SK-N-SH treated with all-trans-retinoic acid at 6 μM for 48 hours (cell line): ENCODE data around the gene UBL4B.

Experiments
- ATAC-seq: fragments of 200-7000 bp; cut with Tn5 transposase; 3 replicates; pipeline ENCODE4 v1.9.1; 2020; ENCODE audit warnings: mild to moderate bottlenecking, moderate library complexity
- ARNTL ChIP-seq: fragments of 450-650 bp; formaldehyde crosslinking; IDR thresholded peaks from 2 replicates; pipeline ENCODE4 v1.5.0; 2020; ENCODE audit warnings: low read depth, mild to moderate bottlenecking, moderate library complexity, borderline replicate concordance
- BACH2 ChIP-seq: fragments of 250-450 bp; sonication (Bioruptor Pico); IDR thresholded peaks from 2 replicates; pipeline ENCODE4 v1.9.0; 2021; ENCODE audit warnings: mild to moderate bottlenecking, borderline replicate concordance
- CSDC2 ChIP-seq: fragments of 250-450 bp; sonication (Bioruptor Pico); IDR thresholded peaks from 2 replicates; pipeline ENCODE4 v1.5.0; 2020; ENCODE audit warnings: mild to moderate bottlenecking, moderate library complexity
- GLIS3 ChIP-seq: fragments of 250-450 bp; sonication (Bioruptor Pico); IDR thresholded peaks from 2 replicates; pipeline ENCODE4 v1.5.0; 2020; ENCODE audit warnings: mild to moderate bottlenecking, moderate library complexity
- ISL1 ChIP-seq: fragments of 250-450 bp; sonication (Bioruptor Pico); IDR thresholded peaks from 2 replicates; pipeline ENCODE4 v2.1.2; 2022; ENCODE audit warnings: mild to moderate bottlenecking, moderate library complexity
- OSR1 ChIP-seq: fragments of 250-450 bp; sonication (Bioruptor Pico); IDR thresholded peaks from 2 replicates; pipeline ENCODE4 v1.8.0; 2022; ENCODE audit warnings: moderate library complexity, mild to moderate bottlenecking, inconsistent platforms
- PPARA ChIP-seq: fragments of 250-450 bp; sonication (Bioruptor Pico); IDR thresholded peaks from 2 replicates; pipeline ENCODE4 v1.5.0; 2020; ENCODE audit warnings: mild to moderate bottlenecking, borderline replicate concordance
- RARB ChIP-seq: fragments of 250-450 bp; sonication (Bioruptor Pico); IDR thresholded peaks from 2 replicates; pipeline ENCODE4 v1.8.0; 2021; ENCODE audit warnings: mild to moderate bottlenecking, moderate library complexity
- SNAI2 ChIP-seq: fragments of 250-450 bp; sonication (Bioruptor Pico); IDR thresholded peaks from 2 replicates; pipeline ENCODE4 v1.5.0; 2020; ENCODE audit warnings: mild to moderate bottlenecking, moderate library complexity
- TCF4 ChIP-seq: fragments of 250-450 bp; sonication (Bioruptor Pico); IDR thresholded peaks from 2 replicates; pipeline ENCODE4 v1.8.0; 2021; ENCODE audit warnings: mild to moderate bottlenecking, moderate library complexity, borderline replicate concordance
- TOX ChIP-seq: fragments of 250-450 bp; sonication (Bioruptor Pico); IDR thresholded peaks from 2 replicates; pipeline ENCODE4 v1.8.0; 2021; ENCODE audit warnings: mild to moderate bottlenecking, moderate library complexity, borderline replicate concordance
- ZC3H10 ChIP-seq: fragments of 250-450 bp; sonication (Bioruptor Pico); IDR thresholded peaks from 2 replicates; pipeline ENCODE4 v1.5.1; 2021; ENCODE audit warnings: mild to moderate bottlenecking, moderate library complexity
- ZFP3 ChIP-seq: fragments of 250-450 bp; sonication (Bioruptor Pico); IDR thresholded peaks from 2 replicates; pipeline ENCODE4 v1.5.0; 2020; ENCODE audit warnings: mild to moderate bottlenecking, moderate library complexity
- ZFP30 ChIP-seq: fragments of 450-650 bp; formaldehyde crosslinking; IDR thresholded peaks from 2 replicates; pipeline ENCODE4 v1.5.0; 2022; ENCODE audit warnings: mild to moderate bottlenecking, moderate library complexity
- ZNF565 ChIP-seq: fragments of 450-650 bp; formaldehyde crosslinking; conservative IDR thresholded peaks from 2 replicates; pipeline ENCODE4 v1.5.0; 2020; ENCODE audit warnings: low read depth, mild to moderate bottlenecking, moderate library complexity
- ZNF70 ChIP-seq: fragments of 450-650 bp; formaldehyde crosslinking; IDR thresholded peaks from 2 replicates; pipeline ENCODE4 v1.5.0; 2020; ENCODE audit warnings: mild to moderate bottlenecking, moderate library complexity
- ZNF8 ChIP-seq: fragments of 450-650 bp; formaldehyde crosslinking; IDR thresholded peaks from 2 replicates; pipeline ENCODE4 v1.5.0; 2020; ENCODE audit warnings: mild to moderate bottlenecking, moderate library complexity
- TF ChIP-seq, protein P1 (sequence below): fragments of 250-450 bp; sonication (Bioruptor Pico); IDR thresholded peaks from 2 replicates; pipeline ENCODE4 v1.5.0; 2020; ENCODE audit warnings: mild to moderate bottlenecking, moderate library complexity
- TF ChIP-seq, protein P2 (sequence below): fragments of 250-450 bp; sonication (Bioruptor Pico); IDR thresholded peaks from 2 replicates; pipeline ENCODE4 v1.8.0; 2020; ENCODE audit warnings: mild to moderate bottlenecking, moderate library complexity, borderline replicate concordance
- TF ChIP-seq, protein P3 (sequence below): fragments of 250-450 bp; sonication (Bioruptor Pico); IDR thresholded peaks from 2 replicates; pipeline ENCODE4 v1.5.1; 2021; ENCODE audit warnings: mild to moderate bottlenecking, moderate library complexity
- TF ChIP-seq, protein P4 (sequence below): fragments of 250-450 bp; sonication (Bioruptor Pico); IDR thresholded peaks from 2 replicates; pipeline ENCODE4 v1.8.0; 2021; ENCODE audit warnings: low read depth, mild to moderate bottlenecking, moderate library complexity, borderline replicate concordance
- TF ChIP-seq, protein P5 (sequence below): fragments of 250-450 bp; sonication (Bioruptor Pico); IDR thresholded peaks from 2 replicates; pipeline ENCODE4 v1.5.1; 2020; ENCODE audit warnings: low read depth, mild to moderate bottlenecking, moderate library complexity

Gene UBL4B

DNA sequence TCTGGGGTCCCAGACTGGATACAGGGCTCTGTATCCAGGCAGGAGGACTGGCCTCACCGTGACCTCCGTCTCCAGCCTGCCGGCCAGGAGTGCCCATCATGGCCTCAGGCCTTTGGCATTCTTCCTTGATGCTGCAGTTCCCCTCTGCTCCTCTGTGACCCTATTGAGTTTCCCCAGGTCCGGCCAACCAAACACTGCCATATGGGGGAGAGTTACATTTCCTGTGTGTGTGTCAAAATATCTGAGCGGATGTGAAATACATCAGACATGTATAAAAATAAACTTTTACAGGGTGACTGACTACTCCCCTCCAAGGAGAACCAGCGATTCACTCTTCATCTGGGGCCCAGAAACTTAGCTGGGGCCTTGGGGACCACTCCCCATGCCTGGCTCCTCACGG lies 10.2 kb upstream of the UBL4B start:
- TF ChIP-seq GLIS3 (no peak), TCF4 (CRISPR knock-in tag) (no peak), ZC3H10 (CRISPR knock-in tag) (no peak), ZNF565 (CRISPR knock-in tag) (no peak), ZNF70 (no peak), PPARA (CRISPR knock-in tag) (no peak), CSDC2 (no peak), BACH2 (CRISPR knock-in tag) (no peak), ZFP3 (CRISPR knock-in tag) (no peak), TOX (CRISPR knock-in tag) (no peak), ZNF8 (CRISPR knock-in tag) (no peak), ISL1 (CRISPR knock-in tag) (no peak)
- TF ChIP-seq, protein P1, sequence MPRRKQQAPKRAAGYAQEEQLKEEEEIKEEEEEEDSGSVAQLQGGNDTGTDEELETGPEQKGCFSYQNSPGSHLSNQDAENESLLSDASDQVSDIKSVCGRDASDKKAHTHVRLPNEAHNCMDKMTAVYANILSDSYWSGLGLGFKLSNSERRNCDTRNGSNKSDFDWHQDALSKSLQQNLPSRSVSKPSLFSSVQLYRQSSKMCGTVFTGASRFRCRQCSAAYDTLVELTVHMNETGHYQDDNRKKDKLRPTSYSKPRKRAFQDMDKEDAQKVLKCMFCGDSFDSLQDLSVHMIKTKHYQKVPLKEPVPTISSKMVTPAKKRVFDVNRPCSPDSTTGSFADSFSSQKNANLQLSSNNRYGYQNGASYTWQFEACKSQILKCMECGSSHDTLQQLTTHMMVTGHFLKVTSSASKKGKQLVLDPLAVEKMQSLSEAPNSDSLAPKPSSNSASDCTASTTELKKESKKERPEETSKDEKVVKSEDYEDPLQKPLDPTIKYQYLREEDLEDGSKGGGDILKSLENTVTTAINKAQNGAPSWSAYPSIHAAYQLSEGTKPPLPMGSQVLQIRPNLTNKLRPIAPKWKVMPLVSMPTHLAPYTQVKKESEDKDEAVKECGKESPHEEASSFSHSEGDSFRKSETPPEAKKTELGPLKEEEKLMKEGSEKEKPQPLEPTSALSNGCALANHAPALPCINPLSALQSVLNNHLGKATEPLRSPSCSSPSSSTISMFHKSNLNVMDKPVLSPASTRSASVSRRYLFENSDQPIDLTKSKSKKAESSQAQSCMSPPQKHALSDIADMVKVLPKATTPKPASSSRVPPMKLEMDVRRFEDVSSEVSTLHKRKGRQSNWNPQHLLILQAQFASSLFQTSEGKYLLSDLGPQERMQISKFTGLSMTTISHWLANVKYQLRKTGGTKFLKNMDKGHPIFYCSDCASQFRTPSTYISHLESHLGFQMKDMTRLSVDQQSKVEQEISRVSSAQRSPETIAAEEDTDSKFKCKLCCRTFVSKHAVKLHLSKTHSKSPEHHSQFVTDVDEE = no peak
- TF ChIP-seq, protein P2, sequence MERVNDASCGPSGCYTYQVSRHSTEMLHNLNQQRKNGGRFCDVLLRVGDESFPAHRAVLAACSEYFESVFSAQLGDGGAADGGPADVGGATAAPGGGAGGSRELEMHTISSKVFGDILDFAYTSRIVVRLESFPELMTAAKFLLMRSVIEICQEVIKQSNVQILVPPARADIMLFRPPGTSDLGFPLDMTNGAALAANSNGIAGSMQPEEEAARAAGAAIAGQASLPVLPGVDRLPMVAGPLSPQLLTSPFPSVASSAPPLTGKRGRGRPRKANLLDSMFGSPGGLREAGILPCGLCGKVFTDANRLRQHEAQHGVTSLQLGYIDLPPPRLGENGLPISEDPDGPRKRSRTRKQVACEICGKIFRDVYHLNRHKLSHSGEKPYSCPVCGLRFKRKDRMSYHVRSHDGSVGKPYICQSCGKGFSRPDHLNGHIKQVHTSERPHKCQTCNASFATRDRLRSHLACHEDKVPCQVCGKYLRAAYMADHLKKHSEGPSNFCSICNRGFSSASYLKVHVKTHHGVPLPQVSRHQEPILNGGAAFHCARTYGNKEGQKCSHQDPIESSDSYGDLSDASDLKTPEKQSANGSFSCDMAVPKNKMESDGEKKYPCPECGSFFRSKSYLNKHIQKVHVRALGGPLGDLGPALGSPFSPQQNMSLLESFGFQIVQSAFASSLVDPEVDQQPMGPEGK = no peak
- TF ChIP-seq, protein P3, sequence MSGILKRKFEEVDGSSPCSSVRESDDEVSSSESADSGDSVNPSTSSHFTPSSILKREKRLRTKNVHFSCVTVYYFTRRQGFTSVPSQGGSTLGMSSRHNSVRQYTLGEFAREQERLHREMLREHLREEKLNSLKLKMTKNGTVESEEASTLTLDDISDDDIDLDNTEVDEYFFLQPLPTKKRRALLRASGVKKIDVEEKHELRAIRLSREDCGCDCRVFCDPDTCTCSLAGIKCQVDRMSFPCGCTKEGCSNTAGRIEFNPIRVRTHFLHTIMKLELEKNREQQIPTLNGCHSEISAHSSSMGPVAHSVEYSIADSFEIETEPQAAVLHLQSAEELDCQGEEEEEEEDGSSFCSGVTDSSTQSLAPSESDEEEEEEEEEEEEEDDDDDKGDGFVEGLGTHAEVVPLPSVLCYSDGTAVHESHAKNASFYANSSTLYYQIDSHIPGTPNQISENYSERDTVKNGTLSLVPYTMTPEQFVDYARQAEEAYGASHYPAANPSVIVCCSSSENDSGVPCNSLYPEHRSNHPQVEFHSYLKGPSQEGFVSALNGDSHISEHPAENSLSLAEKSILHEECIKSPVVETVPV (CRISPR knock-in tag) = no peak
- ATAC-seq = peak; percentile 16

DNA sequence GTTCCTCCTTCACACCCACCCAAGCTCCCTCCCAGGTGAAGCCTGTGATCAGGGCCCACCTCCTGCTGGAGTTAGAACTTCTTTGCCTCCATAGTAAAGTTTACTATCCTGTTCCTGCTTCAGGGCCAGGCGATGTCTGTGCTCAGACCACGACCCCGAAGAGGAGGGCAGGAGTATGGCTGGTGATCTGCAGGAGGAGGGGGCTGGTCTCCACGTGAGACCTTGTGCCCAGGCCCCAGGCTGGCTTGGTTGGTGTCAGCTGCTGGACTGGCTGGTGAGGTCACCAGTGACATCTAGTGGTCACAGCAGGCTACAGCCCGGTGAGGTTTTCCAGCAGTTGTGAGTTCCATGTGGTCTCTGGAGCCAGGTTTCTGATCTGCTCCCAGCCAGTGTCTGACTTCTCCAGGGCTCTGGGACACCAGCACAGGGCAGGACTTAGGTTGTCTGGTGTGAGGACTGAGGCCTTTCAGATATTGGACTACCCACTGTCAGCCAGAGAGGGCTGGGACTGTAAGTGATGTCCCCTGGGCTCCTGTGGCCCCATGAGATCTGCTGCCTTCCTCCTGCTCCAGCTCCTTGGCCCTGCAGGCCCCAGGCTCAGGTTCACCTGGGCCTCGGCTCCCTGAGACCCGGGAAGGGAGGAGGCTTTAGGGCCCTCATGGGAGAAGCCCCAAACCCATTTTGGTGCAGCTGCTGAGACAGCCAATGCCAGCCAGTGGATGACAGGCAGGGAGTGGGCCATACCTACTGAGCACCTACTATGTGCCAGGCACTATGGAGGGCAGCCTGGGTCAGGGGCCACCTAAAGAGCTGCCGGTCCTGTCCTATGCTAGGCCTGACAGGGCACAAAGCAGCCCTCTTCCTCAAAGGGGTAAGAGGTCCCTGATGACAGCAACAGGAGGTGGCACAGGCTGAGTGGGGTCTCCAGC lies 6.0 kb upstream of the UBL4B start:
- ATAC-seq = peak; percentile 94
- TF ChIP-seq, protein P3 (CRISPR knock-in tag) = no peak
- TF ChIP-seq RARB (CRISPR knock-in tag) = no peak
- peak; percentile 73; the same call in 1 of the 2 replicates for TF ChIP-seq CSDC2
- TF ChIP-seq, protein P4, sequence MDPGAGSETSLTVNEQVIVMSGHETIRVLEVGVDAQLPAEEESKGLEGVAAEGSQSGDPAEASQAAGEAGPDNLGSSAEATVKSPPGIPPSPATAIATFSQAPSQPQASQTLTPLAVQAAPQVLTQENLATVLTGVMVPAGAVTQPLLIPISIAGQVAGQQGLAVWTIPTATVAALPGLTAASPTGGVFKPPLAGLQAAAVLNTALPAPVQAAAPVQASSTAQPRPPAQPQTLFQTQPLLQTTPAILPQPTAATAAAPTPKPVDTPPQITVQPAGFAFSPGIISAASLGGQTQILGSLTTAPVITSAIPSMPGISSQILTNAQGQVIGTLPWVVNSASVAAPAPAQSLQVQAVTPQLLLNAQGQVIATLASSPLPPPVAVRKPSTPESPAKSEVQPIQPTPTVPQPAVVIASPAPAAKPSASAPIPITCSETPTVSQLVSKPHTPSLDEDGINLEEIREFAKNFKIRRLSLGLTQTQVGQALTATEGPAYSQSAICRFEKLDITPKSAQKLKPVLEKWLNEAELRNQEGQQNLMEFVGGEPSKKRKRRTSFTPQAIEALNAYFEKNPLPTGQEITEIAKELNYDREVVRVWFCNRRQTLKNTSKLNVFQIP = no peak
- TF ChIP-seq ZNF565 (CRISPR knock-in tag) = peak; percentile 76; the same call in 1 of the 2 replicates
- peak; percentile 68; the same call in 1 of the 2 replicates for TF ChIP-seq ZNF70
- TF ChIP-seq ZC3H10 (CRISPR knock-in tag) = no peak
- no peak for TF ChIP-seq OSR1 (CRISPR knock-in tag)
- no peak for TF ChIP-seq ZFP30
- TF ChIP-seq, protein P5, sequence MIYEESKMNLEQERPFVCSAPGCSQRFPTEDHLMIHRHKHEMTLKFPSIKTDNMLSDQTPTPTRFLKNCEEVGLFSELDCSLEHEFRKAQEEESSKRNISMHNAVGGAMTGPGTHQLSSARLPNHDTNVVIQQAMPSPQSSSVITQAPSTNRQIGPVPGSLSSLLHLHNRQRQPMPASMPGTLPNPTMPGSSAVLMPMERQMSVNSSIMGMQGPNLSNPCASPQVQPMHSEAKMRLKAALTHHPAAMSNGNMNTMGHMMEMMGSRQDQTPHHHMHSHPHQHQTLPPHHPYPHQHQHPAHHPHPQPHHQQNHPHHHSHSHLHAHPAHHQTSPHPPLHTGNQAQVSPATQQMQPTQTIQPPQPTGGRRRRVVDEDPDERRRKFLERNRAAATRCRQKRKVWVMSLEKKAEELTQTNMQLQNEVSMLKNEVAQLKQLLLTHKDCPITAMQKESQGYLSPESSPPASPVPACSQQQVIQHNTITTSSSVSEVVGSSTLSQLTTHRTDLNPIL (CRISPR knock-in tag) = no peak
- TF ChIP-seq, protein P2 = no peak
- TF ChIP-seq ARNTL (CRISPR knock-in tag) = no peak
- no peak for TF ChIP-seq BACH2 (CRISPR knock-in tag)
- peak; percentile 84; the same call in 1 of the 2 replicates for TF ChIP-seq SNAI2 (CRISPR knock-in tag)
- no peak for TF ChIP-seq TOX (CRISPR knock-in tag)
- TF ChIP-seq TCF4 (CRISPR knock-in tag) = no peak; the same call in 1 of the 2 replicates
- TF ChIP-seq ZFP3 (CRISPR knock-in tag) = 0 out of 2 replicates have a peak, but pooled peaks have one; percentile 56
- TF ChIP-seq GLIS3 = peak; percentile 75; the same call in 1 of the 2 replicates
